Activated T-cell treated with anti-CD3 and anti-CD28 coated beads, Interleukin-2, amount 50 U/mL, for 48 hours (primary cell): ENCODE measurements around the gene SLC30A7.
"Not testable (repeated sequence)": the region's sequence is repeated elsewhere in the genome, so short reads cannot be mapped to it uniquely, and the experiment has no call there.

ENCODE experiments used
- DNase-seq, 2 experiments: peaks; one replicate each; pipeline ENCODE4 v3.0.0-alpha.2; 2020

SLC30A7 gene

DNA sequence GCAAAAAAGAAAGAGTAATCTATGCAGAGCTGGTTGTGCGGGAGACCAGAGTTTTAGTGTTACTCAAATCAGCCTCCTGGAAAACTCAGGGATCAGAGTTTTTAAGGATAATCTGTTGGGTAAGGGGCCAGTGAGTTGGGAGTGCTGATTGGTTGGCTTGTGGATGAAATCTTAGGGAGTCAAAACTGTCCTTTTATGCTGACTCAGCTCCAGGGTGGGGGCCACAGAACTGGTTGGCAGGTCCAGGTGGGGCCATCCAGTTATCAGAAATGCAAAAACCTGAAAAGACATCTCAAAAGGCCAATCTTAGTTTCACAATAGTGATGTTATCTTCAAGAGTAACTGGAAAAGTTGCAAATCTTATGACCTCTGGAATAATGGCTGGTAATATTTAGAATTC lies 4.5 kb upstream of the SLC30A7 start:
- DNase-seq: no peak

DNA sequence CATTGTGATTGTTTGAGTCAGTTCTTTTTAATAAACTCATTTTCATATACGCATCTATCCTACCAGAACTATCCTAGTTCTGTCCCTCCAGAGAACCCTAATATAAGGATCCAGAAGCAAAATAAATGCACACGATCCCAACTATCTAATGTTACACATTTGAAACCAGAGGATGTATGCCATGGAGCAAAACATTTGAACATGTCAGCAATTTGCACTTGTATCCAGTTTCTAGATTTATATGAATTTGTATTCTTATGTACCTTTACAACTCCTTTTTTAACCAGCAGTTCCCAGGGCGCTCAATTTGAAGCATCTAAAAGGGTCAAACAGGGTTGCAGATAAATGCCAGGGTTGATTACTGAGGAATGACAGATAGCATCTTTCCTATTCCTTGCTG lies 3.3 kb upstream of the SLC30A7 start:
- DNase-seq: no peak

DNA sequence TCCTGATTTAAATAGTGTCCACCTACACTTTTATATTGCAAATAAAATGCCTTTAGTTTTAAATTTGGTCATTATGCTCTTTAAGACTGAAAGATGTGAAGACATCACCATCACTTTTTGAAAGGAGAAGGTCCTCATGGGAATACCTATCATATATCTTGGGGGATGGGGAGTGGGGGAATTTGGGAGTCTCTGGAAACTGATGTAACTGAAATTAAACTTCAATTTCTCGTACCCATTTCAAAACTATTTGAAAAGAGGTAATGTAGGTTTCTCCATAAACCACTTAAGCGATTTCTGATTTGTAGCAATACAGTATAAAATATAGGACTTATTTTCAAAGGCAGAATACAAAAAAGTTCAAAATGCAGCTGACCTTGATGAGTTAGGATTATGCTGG lies 2.2 kb upstream of the SLC30A7 start:
- no peak for DNase-seq

DNA sequence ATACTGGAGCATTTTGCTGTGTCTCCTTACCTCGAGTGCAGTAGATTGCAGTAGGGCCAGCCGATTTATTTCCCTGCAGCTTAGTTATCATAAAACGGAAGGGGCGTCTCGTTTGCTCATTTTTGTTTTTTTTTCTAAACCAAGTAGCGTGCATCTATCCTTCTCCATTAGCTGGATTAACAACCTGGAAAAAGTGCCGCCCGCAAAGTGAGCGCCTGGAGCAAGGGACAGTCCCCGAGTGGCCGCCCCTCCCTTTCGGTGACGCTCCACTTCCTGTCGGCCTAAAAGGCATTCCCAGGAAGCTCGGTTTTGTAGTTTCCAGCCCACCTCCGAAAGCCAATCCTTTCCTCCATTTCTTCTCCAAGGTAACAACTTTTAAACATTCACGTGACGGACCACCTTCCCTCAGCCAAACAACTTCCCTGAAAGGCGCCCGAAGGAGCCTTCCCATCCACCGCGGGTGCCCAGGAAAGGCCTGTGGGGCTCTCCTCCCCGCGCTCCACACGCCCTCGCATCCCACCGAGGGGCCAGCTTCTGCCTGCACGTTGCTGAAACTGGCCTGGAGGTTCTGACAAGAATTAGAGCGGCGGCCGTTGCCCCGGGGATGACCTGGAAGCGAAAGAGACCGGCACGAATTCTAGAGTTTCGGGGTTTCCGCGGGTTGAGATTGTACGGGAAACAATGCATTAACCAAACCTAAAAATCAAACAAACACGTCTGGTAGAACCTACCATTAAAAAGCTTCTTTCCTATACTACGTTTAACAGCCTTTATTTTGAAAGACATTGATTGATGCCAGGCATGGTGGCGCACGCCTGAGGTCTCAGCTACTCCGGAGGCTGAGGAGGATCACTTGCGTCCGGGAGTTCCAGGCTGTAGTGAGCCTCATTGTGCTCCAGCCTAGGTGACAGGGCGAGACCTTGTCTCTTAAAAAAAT lies 1.0 kb upstream of the SLC30A7 start, which contains the start of gene EXTL2:
Gene EXTL2, minus strand, starts transcription at position 240 of the 937 bp plus-strand sequence. CDS start 6,085 bp downstream, outside the sequence.
- peak; percentile 76 to 78 for DNase-seq

DNA sequence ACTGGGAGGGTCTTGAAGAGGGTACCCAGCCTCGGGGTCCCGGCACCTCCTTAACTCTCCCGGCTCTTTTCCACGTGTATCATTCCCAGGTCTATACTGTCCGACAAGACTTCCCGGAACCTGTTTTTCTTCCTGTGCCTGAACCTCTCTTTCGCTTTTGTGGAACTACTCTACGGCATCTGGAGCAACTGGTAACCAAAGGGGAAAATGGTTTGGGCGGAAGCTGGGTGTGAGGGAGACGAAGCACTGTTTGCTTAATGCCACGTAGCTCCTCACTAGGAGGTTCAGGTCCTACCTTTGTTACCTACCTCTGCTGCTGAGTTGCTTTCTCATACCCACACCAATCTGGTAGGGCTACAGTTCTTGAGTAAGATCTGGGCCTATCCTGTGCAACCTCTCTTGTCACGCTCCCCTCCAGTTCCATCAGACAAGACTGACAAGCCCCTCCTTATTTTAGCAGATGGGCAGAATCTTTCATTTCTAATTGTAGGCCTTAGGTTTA lies 642 bp downstream of the SLC30A7 start:
- DNase-seq: peak; percentile 57 to 63

DNA sequence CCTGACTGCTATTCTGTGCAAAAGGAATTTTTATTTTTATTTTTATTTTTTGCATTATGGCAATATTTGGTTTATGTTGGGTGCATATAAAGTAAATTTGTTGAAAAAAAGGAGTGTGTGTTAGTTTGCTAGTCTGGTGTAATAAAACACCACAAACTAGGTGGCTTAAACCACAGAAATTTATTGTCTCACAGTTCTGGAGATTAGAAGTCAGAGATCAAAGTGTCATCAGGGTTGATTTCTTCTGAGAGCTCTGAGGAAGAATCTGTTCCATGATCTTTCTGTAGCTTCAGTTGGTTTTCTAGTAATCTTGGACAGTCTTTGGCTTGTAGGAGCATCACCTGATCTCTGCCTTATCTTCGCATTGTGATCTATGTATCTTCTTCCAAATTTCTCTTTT lies 6.5 kb downstream of the SLC30A7 start:
- DNase-seq: no peak

DNA sequence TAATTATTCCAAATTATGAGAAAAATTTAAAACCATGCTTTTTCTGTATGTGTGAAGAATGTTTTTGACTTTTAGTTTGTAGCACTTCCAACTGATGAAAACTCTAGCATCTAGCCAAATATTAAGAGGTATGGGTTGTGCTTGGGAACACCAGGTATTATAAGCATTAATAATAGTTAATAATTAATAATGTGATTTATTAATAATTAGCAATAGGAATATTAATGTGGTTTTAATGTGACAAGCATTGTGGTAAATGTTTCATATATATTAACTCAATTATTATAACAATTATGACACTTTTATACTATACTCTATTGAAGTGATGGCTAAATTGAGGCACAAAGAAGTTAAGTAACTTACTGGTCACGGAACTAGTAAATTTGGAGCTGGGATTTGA lies 7.9 kb downstream of the SLC30A7 start:
- DNase-seq: no peak

DNA sequence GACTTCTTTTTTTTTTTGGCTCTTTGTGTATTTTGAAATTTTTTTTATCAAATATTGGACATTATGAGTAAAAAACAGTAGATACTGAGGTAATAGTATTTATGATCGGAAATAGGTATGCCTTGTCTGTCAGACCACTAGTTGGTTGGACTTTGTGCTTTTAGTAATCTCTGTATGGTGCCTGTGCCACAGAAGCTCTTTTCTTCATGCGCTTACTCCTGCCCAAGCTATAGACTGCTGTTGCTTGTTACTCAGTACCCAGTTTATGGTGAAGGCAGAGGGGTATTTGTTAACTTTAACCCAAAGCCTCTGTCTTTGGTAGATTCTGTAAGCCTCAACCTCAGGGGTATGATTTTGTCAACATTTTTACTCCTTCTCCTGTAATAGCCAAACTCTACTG lies 8.6 kb downstream of the SLC30A7 start:
- DNase-seq: no peak

DNA sequence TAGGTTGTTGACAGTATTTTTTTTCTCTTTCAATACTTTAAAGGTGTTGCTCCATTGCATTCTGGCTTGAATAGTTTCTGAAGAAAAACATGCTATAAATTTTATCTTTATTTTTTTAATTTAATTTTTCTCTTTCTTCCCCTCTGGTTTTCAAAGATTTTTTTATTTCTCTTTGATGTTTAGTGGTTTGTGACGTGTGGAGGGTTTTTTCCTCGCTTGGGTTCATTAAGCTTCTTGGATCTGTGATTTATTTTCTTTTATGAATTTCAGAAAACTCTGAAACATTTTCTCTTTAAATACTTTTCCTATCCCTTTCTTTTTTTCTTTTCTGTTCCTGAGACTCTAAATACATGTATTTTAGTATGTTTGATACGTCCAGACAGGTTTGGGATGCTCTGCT lies 9.3 kb downstream of the SLC30A7 start:
- no peak for DNase-seq

DNA sequence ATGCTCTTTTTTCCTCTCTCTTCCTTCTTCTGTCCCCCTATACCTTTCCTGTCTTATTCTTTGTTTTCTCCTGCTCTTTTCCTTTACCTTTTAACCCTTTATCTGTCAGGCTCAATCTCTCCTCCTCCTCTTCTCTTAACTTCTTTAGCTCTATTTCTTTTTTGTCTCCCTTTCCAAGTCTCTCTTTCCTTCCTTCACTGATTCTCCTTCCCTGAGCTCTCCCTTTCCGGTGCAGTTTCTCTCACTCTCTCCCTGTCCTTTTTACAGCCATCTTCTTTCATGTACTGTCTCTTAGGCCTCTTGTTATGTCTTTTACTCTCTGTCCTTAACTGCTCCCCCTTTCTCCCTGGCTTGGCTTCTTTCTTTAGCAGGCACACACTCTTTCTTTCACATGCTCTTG lies 12.0 kb downstream of the SLC30A7 start:
- no peak for DNase-seq

DNA sequence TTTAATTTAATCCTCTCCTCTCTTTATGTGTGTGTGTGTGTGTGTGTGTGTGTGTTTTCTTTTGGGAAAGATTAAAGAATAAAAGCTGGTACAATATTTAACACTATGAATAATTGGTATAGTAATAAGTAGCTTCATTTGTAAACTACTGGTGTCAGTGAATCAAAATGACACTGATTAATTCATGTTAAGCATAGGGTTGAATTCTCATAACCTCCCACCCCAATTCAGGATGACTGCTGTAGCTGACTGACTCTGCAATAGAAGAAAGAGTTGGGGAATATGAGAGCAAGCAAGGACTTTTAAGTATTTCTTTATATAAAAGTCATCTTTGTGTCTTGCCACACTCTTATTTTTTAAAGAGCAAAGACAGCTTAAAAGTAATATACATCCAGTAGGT lies 13.1 kb downstream of the SLC30A7 start:
- no peak for DNase-seq

DNA sequence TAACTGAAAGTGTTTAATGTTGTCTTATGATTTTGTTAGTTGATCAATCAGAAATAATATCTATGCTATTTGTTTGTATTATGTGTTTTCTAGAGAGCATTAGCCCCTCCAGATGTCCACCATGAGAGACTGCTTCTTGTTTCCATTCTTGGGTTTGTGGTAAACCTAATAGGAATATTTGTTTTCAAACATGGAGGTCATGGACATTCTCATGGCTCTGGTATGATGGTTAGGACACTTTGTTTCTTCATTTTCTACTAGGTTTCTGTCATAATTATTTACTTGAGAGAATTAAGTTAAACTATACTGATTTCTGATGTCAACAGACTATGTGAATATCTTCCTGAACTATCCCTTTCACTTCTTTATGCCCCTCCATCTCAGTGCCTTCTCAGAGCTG lies 16.1 kb downstream of the SLC30A7 start:
- DNase-seq: no peak

DNA sequence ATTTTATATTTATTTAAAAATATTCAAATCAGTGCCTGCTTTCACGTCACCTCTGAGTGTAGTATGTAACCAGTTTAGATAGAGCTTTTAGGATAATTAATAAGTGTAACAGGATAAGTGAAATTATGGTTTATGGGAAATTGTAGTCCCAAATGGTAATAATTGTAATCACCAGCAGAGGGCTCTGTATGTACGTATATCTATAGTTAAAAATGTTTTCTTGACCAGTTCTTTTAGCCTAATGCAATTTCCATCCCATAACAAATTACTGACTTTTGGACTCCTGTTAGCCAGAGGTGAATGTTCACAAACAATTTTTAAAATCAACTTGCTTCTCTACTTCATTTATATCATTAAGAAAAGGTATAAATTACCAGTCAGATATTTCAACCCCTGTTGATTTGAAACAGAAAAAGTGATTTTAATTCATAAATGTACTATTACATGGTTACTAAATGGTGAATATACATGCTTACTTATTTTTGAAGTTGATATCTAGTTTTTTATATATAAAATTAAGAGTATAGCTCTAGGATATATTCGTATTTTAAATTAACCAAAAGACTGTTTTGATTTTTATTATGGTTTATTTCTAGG lies 25.3 kb downstream of the SLC30A7 start:
- no peak for DNase-seq

DNA sequence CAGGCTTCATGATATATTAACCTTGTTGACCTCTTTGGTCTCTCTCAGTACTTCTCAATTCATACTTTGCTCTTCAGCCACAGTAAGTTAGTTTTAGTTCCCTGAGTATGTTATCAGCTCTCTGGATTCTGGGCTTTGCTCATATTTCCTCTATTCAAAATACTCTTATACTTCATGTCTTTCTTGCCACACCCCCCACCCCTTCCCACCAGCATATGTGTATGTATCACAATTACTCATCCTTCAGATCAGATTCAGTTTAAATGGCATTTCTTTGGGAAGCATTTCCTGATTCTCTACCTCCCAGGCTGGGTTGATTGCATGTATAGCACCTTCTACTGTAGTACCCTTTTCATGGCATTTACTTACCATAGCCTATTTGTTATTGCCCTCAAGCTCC lies 28.3 kb downstream of the SLC30A7 start:
- no peak for DNase-seq

DNA sequence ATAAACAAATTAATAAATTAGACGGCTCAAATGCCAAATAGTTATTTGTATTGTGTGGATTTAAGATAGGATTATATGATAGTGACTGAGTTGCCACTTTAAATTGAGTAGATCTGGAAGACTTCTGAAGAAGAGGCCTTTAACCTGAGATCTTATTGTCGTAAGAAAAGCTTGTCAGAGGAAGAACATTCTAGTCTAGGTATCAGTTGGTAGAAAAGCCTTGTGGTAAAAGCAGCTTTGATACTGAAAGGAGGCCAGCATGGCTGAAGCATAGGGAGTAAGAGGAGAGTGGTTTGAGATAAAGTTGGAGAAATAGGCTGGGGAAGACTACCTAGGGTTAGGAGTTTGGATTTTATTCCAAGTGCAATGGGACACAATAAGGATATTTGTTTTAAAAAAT lies 29.1 kb downstream of the SLC30A7 start:
- no peak for DNase-seq

DNA sequence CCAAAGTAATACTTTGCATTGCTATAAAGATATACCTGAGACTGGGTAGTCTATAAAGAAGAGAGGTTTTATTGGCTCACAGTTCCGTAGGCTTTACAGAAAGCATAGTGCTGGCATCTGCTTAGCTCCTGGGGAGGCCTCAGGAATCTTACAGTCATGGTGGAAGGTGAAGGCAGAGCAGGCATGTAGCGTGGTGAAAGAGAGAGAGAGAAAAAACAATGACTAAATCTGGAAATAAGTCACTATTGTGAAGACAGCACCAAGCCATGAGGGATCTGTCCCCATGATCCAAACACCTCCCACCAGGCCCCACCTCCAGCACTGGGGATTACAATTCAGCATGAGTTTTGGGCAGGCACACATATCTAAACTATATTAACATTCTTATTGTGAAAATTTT lies 30.4 kb downstream of the SLC30A7 start:
- no peak for DNase-seq

DNA sequence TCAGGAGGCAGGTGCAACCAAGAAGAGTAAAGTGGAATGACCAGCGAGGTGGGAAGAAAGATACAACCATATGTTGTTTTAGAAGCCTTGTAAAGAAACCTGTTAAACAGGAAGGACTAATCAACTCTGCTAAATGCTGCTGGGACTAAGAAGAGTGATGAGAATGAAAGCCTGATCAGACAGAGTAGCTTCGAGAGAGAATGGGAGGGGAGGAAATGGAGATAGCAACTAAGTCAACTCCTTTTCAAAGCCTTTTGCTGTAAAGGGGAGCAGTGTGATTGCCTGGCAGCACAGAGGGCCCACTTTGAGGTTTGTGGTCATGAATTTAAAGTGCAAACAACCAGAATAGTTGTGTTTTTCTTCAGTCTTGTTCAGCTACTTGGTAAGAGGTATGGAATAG lies 31.4 kb downstream of the SLC30A7 start:
- DNase-seq: peak; percentile 33 to 39

DNA sequence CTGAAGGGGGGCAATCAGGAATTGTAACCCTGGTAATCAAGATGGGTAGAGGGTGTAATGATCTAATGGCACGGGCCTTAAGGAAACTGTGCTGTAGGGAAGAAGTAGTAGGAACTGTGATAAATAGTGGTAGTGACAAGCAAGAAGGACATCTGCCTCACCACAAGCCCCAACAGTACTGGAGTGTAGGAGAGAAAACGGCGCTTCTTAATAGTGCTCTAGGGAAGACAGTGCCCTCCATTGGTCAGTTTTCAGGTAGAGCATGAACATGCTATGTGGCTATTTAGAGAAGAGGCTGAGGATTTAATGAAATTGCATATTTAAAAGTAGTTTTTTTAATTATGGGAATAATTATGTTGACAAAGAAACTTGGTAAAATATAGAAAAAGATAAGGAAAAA lies 32.2 kb downstream of the SLC30A7 start:
- DNase-seq: no peak

DNA sequence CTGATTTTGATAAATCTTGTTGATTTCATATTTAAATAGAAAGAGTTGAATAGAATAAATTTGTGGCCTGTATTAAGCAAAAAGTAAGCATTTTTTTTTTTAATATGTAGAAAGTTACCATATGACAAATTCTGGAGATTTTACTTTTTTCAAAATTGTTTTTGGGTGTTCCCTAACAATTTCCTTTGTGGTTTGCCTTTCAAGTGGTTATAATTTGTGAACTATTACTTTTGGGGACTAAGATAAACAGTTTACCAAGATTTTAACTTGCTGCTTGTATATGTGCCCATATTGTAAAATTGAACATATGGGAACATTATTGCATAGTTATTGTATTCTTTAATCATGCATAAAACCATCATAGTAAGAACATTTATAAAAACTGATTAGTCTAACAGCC lies 34.6 kb downstream of the SLC30A7 start:
- no peak for DNase-seq

DNA sequence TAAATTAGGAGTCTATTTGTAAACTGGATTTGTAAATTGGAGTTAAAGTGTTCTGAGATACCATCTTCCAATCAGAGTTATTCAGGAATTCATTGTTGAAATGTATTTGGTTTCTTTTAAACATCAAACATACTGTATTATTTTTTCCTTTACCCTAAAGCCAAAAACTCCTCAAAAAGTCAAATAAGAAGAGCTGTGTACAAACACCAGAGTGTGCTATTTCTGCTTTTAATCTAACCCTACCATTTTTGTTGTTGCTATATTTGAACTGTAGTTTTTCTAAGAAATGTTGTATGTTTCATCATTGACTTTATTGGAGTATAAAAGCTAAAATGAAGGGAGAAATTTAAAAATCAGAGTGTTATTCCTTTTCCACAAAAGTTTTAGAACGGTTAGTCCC lies 35.8 kb downstream of the SLC30A7 start:
- no peak for DNase-seq

DNA sequence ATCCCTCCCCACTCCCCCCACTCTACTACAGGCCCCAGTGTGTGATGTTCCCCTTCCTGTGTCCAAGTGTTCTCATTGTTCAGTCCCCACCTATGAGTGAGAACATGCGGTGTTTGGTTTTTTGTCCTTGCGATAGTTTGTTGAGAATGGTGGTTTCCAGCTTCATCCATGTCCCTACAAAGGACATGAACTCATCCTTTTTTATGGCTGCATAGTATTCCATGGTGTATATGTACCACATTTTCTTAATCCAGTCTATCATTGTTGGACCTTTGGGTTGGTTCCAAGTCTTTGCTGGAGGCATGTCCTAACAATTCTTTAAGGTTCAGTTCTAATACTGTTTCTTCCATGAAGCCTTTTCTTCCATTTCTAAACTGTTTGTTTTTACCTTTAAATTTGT lies 37.7 kb downstream of the SLC30A7 start:
- DNase-seq: not testable (repeated sequence)

DNA sequence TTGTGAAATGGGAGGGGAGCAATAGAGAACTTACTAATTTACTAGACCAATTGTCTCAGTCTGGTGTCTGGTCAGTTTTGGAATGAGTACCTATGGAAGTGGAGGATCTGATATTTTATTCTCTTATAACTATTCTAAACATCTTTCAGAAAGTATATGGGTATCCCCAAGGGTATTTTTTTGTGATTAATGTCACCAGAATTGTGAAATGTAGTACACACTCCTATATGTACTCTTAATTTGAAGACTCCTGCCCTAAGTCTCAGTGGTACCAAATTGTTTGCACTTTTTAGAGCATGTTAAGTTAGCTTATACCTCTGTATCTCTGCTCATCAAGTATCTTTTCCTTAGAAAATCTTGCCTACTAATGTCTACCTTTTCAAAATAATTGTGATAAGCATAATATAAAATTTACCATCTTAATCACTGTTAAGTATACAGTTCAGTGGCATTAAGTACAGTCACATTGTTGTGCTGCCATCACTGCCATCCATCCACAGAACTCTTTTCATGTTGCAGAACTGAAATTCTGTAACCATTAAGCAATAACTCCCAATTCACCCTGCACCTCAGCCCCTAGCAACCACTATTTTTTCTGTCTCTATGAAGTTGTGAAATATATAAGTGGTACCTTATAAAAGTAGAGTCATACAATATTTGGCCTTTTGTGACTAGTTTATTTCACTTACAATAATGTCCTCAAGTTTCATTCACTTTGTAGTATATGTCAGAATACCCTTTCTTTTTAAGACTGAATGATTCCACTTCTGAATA lies 40.5 kb downstream of the SLC30A7 start:
- no peak for DNase-seq

DNA sequence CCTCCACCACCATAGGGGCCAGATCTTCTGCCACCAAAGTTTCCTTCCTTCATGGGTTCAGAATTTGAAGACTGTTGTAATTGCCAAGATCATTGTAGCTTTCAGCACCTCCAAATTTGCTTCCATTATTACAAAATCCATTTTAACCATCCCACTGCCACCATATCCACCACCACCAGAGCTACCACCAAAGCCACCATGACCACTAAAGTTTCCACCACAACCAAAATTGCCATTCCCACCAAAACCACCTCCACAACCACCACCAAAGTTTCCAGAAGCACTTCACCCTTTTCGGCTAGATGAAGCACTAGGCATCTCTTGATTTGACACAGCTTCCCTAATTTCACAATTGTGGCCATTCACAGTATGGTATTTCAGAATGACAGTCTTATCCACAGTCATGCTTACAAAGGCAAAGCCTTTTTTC lies 45.2 kb downstream of the SLC30A7 start:
- peak; percentile 81 to 83 for DNase-seq
